Activated CD4-positive, alpha-beta memory T cell treated with anti-CD3 and anti-CD28 coated beads for 36 hours (primary cell): Measurements from ENCODE around the gene PEF1. TPM values are rescaled to one million over a fixed set of nuclear protein-coding genes. Genes with fewer than 3 reads are reported as not detected.

ENCODE experiments used
- CTCF ChIA-PET: fragments of 350-600 bp; sonication (Branson Sonifier 250); formaldehyde crosslinking; loops from one replicate; lab custom pipeline; 2021; ENCODE audit warnings: antibody characterized with exemption, inconsistent platforms; lab: Charles Lee
- POLR2A ChIA-PET: fragments of 350-600 bp; sonication (Branson Sonifier 250); formaldehyde crosslinking; loops from one replicate; lab custom pipeline; 2021; ENCODE audit warnings: antibody characterized with exemption; lab: Charles Lee
- DNase-seq: peaks from one replicate; pipeline ENCODE4 v3.0.0-alpha.2; 2020
- H3K27ac Mint-ChIP-seq: one replicate; pipeline ENCODE4 v1.8.0; 2021; ENCODE audit warnings: mixed read lengths
- H3K27me3 Mint-ChIP-seq: one replicate; pipeline ENCODE4 v1.8.0; 2021; ENCODE audit warnings: mixed read lengths
- H3K36me3 Mint-ChIP-seq: one replicate; pipeline ENCODE4 v1.8.0; 2021; ENCODE audit warnings: mixed read lengths
- H3K4me1 Mint-ChIP-seq: one replicate; pipeline ENCODE4 v1.8.0; 2021; ENCODE audit warnings: low read depth, mixed read lengths
- H3K4me3 Mint-ChIP-seq: one replicate; pipeline ENCODE4 v1.8.0; 2021; ENCODE audit warnings: mild to moderate bottlenecking, mixed read lengths
- H3K9me3 Mint-ChIP-seq: one replicate; pipeline ENCODE4 v1.8.0; 2021; ENCODE audit warnings: mixed read lengths
- intact Hi-C: fragments of 100-400 bp; cut with micrococcal nuclease; formaldehyde crosslinking; loops from one replicate; pipeline ENCODE4 v1.15.1; 2023
- total RNA-seq, 2 experiments: library from RNA; stranded (reverse); gene quantifications; one replicate each; pipeline ENCODE4 v1.2.3, GENCODE V29; 2021

The PEF1 gene
- total RNA-seq, 2 experiments from 2014 or later: 55.3 to 56.4 TPM

DNA sequence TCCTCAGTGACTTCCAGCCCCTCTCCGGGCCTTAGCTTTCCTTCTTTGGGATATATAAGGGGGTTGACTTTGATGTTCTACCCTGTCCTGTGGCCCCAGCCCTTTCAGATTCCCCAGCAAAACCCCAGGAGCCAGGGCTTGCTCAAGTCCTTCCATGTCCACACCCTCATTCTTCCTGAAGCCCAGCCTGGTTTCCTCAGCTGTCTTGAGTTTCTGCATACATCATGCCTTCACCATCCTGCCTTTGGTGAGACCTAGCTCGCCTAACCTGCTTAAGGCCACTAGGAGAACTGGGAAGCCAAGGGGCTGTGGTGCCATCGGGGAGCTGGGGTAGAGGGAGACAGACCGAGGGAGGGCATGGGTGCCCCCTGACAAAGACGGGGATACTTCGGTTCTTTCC is 17.2 kb upstream of the PEF1 start:
- H3K4me1 Mint-ChIP-seq: no peaks in the 10 kb centered on the region
- intact Hi-C loops: no loop called here
- no peaks in the 10 kb centered on the region for H3K9me3 Mint-ChIP-seq
- ChIA-PET POLR2A (no interaction called here), CTCF (interaction anchor here (0.8 to 7.7 kb wide), 5 partner anchors 9 to 128 kb away, joined by 3 to 139 read pairs (median 5); no protein-coding TSS in a partner anchor)
- H3K4me3 Mint-ChIP-seq: no peak overlapping the region
- H3K27me3 Mint-ChIP-seq: no peaks in the 10 kb centered on the region
- no peak for DNase-seq
- H3K36me3 Mint-ChIP-seq: no peaks in the 10 kb centered on the region
- no peak overlapping the region for H3K27ac Mint-ChIP-seq

DNA sequence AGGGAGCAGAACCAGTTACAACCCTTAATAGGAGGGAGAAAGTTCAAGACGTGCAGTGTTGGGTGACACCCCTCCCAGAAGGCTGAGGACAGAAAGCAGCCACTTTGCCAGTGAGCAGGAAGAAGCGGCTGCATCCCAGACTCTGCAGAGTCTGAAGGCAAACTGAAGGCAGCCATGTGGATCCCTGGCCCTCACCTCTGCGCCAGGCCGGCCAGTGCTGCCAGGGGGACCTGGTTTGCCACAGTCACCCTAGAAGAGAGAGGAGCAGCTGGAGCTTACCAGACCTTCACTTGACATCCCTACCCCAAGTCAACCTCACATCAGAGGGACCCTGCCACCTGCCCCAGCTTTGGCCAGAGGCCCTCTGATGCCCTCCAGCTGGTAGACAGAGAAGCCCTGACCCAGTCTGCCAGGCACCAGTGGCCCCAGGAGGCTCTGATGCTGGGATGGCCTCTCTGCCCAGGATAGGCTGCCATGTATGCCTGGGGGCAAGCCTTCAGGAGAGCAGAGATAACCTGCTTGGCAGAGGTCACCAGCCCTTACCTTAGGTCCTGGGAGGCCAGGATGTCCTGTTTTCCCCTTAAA is 16.3 kb upstream of the PEF1 start:
- no peaks in the 10 kb centered on the region for H3K36me3 Mint-ChIP-seq
- H3K4me1 Mint-ChIP-seq: no peaks in the 10 kb centered on the region
- H3K9me3 Mint-ChIP-seq: no peaks in the 10 kb centered on the region
- ChIA-PET CTCF (interaction anchor here (0.8 to 7.7 kb wide), 5 partner anchors 9 to 129 kb away, joined by 3 to 139 read pairs (median 5); no protein-coding TSS in a partner anchor), POLR2A (no interaction called here)
- no peaks in the 10 kb centered on the region for H3K27me3 Mint-ChIP-seq
- H3K27ac Mint-ChIP-seq: no peak overlapping the region
- DNase-seq: no peak
- no peak overlapping the region for H3K4me3 Mint-ChIP-seq
- intact Hi-C loops: no loop called here

DNA sequence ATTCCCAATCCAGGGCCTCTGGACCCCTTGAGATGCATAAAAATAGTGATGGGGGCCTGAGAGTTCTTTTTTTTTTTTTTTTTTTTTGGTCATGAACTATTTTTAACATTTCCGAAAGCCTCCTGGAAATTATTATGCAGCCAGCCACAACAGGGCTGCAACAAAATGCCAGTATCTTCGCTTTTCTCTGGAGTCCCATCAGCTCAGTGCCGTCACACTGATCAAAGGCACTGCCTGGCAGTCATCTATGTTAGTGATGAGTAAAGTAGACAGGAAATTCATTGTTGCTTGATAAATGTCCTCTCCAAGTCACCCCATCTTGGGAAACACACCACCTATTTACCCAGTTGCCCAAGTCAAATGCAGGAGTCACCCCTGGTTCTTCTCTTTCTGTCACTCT is 15.2 kb upstream of the PEF1 start:
- Mint-ChIP-seq H3K27me3 (no peaks in the 10 kb centered on the region), H3K27ac (no peak overlapping the region)
- POLR2A ChIA-PET: no interaction called here

DNA sequence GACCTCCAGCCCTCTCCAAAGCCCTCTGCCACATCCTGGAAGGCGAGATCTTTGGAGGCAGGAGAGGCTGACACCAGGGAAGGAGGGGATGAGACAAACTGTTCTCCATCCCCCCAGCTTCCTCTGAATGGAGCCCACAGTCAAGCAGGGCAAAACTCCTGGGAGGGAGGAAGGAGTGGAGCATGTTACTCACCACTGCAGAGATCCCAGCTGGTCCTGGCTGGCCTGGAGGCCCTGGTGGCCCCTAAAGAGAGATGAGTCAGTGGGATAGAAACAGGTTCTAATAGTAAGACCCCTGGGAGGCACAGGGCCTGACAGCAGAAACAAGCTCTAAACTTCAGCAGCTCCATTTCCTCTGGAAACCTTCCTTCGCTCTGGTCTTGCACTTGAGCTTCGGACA is 14.0 kb upstream of the PEF1 start:
- Mint-ChIP-seq H3K36me3 (no peaks in the 10 kb centered on the region), H3K27ac (no peak overlapping the region), H3K4me1 (no peaks in the 10 kb centered on the region), H3K9me3 (no peaks in the 10 kb centered on the region), H3K4me3 (no peak overlapping the region), H3K27me3 (no peaks in the 10 kb centered on the region)
- intact Hi-C loops: no loop called here
- DNase-seq: no peak
- POLR2A ChIA-PET: interaction anchor here (1.0 kb wide), 1 partner anchor 14 kb away, joined by 3 read pairs; the partner anchor contains the start of gene PEF1
- CTCF ChIA-PET: interaction anchor here (0.9 to 1.6 kb wide), 3 partner anchors 87 to 131 kb away, joined by 3 to 6 read pairs (median 3); no protein-coding TSS in a partner anchor

More for the DNA sequence above, 15.2 kb upstream of the PEF1 start:
- Mint-ChIP-seq H3K9me3 (no peaks in the 10 kb centered on the region), H3K36me3 (no peaks in the 10 kb centered on the region), H3K4me3 (no peak overlapping the region), H3K4me1 (no peaks in the 10 kb centered on the region)
- CTCF ChIA-PET: interaction anchor here (0.9 kb wide), 1 partner anchor 129 kb away, joined by 3 read pairs; no protein-coding TSS in a partner anchor
- no peak for DNase-seq
- intact Hi-C loops: no loop called here

DNA sequence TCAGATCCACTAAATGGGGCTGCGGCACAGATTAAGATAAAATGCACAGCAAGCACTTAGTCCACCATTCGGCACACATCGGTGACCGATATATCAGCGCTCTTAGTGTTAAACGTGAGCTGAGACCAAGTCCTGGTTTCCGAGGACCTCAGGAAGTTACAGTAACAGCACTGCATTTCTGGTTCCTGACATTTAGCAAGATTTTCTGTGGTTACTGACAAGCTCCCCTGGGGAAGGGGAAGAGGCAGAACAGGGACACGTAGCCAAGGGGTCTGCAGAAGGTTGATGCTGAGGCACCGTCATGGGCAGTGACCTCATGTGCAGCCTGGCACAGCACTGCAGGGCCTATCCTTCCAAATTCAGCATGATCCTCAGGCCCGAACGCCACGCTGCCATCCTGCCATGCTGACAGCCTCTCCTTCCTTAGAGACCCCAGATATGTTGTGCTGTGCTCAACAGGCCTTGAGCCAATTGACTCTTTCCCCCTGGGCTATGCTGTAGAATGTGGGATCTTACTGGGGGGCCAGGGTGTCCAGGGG is 13.4 kb upstream of the PEF1 start:
- CTCF ChIA-PET: interaction anchor here (1.6 kb wide), 1 partner anchor 131 kb away, joined by 6 read pairs; no protein-coding TSS in a partner anchor
- Mint-ChIP-seq H3K36me3 (no peaks in the 10 kb centered on the region), H3K4me3 (no peak overlapping the region), H3K4me1 (no peaks in the 10 kb centered on the region), H3K27ac (no peak overlapping the region), H3K9me3 (no peaks in the 10 kb centered on the region), H3K27me3 (no peaks in the 10 kb centered on the region)
- DNase-seq: no peak
- POLR2A ChIA-PET: no interaction called here
- intact Hi-C loops: no loop called here

DNA sequence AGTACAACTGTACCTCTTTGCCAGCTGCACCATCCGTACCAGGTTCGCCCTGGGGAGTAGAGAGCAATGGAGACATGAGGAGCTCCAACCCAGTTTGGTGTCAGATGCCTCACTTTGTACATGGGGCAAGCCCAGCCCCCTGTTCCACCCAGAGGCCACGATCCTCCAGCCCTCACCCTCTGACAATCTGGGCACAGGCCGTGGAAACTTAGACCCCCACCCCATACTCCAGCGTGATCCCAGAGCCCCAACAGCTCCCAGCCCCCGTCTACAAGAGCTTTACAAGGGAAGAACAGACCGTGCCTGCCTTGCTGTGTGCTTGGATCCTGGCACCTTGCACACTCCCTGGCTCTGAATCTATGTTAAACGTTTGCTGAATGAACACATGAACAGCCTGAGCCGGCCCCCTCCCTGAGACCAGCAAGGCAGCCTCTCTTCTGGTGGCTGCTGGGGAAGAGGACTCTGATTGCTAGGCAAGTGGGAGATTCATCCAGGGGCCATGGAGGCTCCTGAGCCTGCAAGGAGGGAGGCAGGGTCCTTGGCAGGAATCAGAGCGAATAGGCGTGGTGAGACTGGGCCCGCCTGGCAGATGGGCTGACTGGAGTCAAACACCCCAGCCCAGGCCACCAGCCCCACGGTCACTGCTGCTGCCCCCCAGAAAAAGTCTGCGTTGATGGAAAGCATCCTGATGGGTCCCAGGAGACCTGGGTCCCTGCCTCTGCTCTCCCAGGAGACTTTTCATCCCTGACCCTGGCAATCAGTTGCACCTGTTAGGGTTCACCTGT is 12.5 kb upstream of the PEF1 start:
- DNase-seq: no peak
- Mint-ChIP-seq H3K9me3 (no peaks in the 10 kb centered on the region), H3K4me3 (no peak overlapping the region), H3K36me3 (no peaks in the 10 kb centered on the region), H3K27ac (no peak overlapping the region), H3K27me3 (no peaks in the 10 kb centered on the region), H3K4me1 (no peaks in the 10 kb centered on the region)
- ChIA-PET POLR2A (no interaction called here), CTCF (no interaction called here)
- intact Hi-C loops: no loop called here

DNA sequence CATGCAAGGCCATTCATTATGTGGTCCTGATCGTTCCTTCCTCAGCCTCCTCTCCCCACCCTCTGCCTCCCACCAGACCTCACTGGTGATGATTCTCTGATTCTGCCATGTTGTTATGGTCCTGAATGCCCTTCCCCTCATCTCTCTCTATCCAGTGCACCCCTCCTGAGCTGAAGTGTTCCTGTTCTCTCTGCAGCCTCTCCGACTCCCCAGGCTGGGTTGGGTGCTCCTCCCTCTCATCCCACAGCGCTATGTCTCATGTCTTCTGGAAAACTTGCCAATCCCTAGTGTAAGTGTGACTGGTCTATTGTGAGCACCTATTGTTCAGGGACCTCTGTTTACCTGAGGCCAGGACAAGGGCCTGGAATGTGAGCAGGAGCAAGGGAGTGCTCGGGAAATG is 11.1 kb upstream of the PEF1 start:
- DNase-seq: no peak
- CTCF ChIA-PET: no interaction called here
- no peaks in the 10 kb centered on the region for H3K4me1 Mint-ChIP-seq
- H3K36me3 Mint-ChIP-seq: no peaks in the 10 kb centered on the region
- POLR2A ChIA-PET: no interaction called here
- H3K27ac Mint-ChIP-seq: no peak overlapping the region
- H3K27me3 Mint-ChIP-seq: no peaks in the 10 kb centered on the region
- no peaks in the 10 kb centered on the region for H3K9me3 Mint-ChIP-seq
- intact Hi-C loops: no loop called here
- H3K4me3 Mint-ChIP-seq: no peak overlapping the region

DNA sequence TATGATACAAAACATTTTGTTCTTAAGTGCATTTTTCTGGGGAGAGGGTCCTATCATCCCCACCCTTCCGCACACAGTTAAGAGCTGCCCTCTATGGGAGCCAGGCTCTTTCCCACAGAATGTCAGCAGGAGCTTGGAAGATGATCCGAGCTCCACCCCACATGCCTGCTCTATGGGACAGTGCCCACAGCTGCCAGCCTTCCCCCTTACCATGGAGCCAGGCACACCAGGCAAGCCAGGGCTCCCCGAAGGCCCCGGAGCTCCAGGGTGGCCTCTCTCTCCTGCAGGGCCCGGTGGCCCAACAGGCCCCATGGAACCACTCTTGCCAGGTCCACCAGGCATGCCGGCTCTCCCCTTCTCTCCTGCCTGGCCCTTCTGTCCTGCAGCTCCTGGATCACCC is 10.4 kb upstream of the PEF1 start:
- intact Hi-C loops: no loop called here
- Mint-ChIP-seq H3K27me3 (no peaks in the 10 kb centered on the region), H3K36me3 (no peaks in the 10 kb centered on the region), H3K27ac (no peak overlapping the region), H3K9me3 (no peaks in the 10 kb centered on the region), H3K4me1 (no peaks in the 10 kb centered on the region), H3K4me3 (no peak overlapping the region)
- ChIA-PET POLR2A (no interaction called here), CTCF (interaction anchor here (0.6 to 1.2 kb wide), 2 partner anchors 61 to 234 kb away, joined by 3 read pairs; no protein-coding TSS in a partner anchor)
- DNase-seq: no peak

DNA sequence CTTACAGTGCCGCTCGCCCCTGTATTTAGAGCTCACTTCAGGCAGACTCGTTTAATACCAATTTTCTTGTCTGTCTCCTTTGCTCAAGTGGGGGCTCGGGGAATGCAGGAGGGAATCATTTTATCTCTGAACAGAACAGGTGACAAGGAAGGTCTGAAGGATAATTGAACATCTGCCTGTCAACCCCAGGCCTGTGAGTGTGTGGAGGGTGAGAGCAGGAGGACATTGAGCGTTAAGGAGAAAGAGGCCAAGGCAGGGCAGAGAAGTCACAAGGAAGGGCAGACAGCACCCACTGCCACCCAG is 9.7 kb upstream of the PEF1 start:
- POLR2A ChIA-PET: no interaction called here

DNA sequence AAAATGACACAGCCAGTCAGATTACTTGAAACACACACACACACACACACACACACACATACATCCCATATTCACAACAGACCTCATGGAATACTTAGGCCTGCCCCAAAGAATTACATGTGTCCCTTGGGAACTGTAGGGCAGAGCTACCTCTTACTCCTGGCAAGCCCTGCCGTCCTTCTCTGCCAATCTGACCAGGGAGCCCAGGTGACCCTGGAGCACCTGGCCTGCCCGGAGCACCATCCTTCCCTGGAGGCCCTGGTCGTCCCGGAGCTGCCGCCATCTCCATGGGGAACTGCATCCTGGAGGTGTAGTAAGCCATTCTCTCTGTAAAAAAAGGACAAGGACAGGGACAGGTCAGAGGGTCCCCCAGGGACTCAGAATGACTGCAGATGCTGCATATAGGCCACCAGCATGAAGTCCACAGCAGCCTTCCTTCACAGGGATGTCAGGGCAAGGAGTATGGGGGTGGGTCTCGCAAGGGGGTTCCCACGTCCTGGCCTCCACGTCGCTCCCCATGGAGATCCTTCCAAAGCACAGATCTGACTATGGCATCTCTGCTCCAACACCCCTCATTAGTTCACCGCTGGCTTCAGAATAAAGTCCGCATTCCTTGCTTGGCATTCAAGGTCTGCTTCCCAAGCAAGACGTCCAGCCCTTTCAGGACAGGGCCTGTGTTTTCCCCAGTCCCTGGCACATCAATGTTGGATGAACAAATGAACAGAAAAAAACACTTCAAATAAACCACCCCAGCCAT is 9.2 kb upstream of the PEF1 start:
- ChIA-PET POLR2A (no interaction called here), CTCF (interaction anchor here (1.2 kb wide), 1 partner anchor 62 kb away, joined by 3 read pairs; no protein-coding TSS in a partner anchor)
- no peaks in the 10 kb centered on the region for H3K36me3 Mint-ChIP-seq
- H3K4me1 Mint-ChIP-seq: no peaks in the 10 kb centered on the region
- no peak for DNase-seq
- H3K4me3 Mint-ChIP-seq: no peak overlapping the region
- H3K9me3 Mint-ChIP-seq: no peaks in the 10 kb centered on the region
- H3K27me3 Mint-ChIP-seq: no peaks in the 10 kb centered on the region
- intact Hi-C loops: no loop called here
- no peak overlapping the region for H3K27ac Mint-ChIP-seq

More for the DNA sequence above, 9.7 kb upstream of the PEF1 start:
- no peaks in the 10 kb centered on the region for H3K4me1 Mint-ChIP-seq
- intact Hi-C loops: no loop called here
- H3K9me3 Mint-ChIP-seq: no peaks in the 10 kb centered on the region
- CTCF ChIA-PET: interaction anchor here (0.6 to 1.2 kb wide), 2 partner anchors 62 to 234 kb away, joined by 3 read pairs; no protein-coding TSS in a partner anchor
- DNase-seq: no peak
- H3K36me3 Mint-ChIP-seq: no peaks in the 10 kb centered on the region
- no peaks in the 10 kb centered on the region for H3K27me3 Mint-ChIP-seq
- H3K27ac Mint-ChIP-seq: no peak overlapping the region
- H3K4me3 Mint-ChIP-seq: no peak overlapping the region

DNA sequence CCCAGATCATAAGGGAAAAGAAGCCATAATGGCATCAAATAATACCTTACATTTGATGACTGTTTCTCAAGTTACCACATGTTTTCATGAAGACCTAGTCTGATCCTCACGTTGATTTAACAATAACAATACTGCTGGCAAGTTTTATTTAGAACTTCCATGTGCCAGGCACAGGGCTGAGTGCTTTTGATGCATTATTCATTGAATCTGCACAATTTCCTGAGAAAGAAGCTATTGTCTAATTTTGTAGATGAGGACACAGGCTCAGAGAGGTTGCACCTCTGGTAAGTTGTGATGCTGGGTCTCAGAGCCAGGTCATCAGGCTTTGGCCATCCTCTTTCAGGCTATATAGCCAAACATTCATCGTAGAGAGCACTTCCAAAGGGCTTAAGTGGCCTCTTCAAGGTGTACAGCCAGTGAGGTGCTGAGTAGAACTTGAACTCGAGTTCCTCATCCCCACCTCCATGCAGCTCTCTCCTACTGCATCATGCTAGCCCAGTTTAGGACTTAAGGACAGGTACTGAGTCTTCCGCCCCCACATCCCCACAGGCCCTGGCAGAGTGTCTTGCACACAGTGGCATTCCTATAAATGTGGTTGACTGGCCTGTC is 8.3 kb upstream of the PEF1 start:
- intact Hi-C loops: no loop called here
- POLR2A ChIA-PET: interaction anchor here (0.8 kb wide), 1 partner anchor 11 kb away, joined by 3 read pairs; no protein-coding TSS in a partner anchor
- Mint-ChIP-seq H3K4me1 (no peaks in the 10 kb centered on the region), H3K4me3 (no peak overlapping the region), H3K27ac (no peak overlapping the region), H3K27me3 (no peaks in the 10 kb centered on the region), H3K9me3 (no peaks in the 10 kb centered on the region), H3K36me3 (no peaks in the 10 kb centered on the region)
- DNase-seq: no peak
- CTCF ChIA-PET: no interaction called here
